DND-41 (cell line): ENCODE measurements around the gene LSP1.

Experiments
- CTCF ChIP-seq: IDR thresholded peaks from 2 replicates; pipeline ENCODE4 v1.5.1; 2012; ENCODE audit warnings: borderline replicate concordance, low read length, moderate library complexity, mild to moderate bottlenecking; ENCODE audit not compliant: poor library complexity, severe bottlenecking; ENCODE audit errors: extremely low read depth
- EZH2 ChIP-seq: IDR thresholded peaks from 3 replicates; pipeline ENCODE4 v1.6.1; 2012; ENCODE audit warnings: borderline replicate concordance, low read depth, mild to moderate bottlenecking, moderate library complexity, low read length, inconsistent platforms; ENCODE audit not compliant: severe bottlenecking

DNA sequence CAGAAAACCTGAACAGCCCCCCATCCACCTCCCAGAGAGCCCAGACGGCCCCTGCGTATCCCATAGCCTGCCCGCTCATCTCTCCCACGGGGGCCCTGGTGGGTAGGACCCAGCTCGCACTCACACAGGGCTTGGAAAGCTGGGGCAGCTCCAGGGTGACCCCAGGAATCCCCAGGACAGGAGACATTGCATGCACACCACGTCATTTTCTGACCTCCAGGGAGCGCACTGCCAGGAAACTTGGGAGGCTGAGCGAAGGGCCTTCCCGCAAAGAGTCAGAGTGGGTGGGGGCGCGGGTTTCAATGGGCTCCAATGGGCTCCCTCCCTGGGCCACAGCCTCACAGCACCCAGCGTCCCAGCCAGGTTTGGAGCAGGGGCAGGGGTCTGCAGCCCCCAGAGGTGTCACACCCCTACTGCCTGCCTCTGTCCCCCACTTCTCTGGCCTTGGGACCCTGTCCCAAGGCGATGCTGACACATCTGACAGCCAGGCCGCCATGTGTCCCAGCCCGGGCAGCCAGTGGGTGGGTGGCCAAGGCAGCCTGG is 26.3 kb upstream of the LSP1 start:
- TF ChIP-seq CTCF (no peak), EZH2 (no peak)
